GM12872 (cell line): ENCODE results near the gene PPP2R2C.
A peak's percentile ranks its signal among the peaks of the same experiment; 100 is the strongest.

ENCODE experiments used
- CTCF ChIP-seq: IDR thresholded peaks from 3 replicates; pipeline ENCODE4 v1.5.1; 2011; ENCODE audit warnings: low read depth, mild to moderate bottlenecking, low read length, moderate library complexity; ENCODE audit not compliant: insufficient read depth

PPP2R2C gene

GRCh38 chr4:6329478-6330383 is 142.7 kb downstream of the PPP2R2C start:
- TF ChIP-seq CTCF, result no peak

GRCh38 chr4:6328526-6328925 is 143.9 kb downstream of the PPP2R2C start:
- TF ChIP-seq CTCF, result no peak

- TF ChIP-seq CTCF, result peak; percentile 92
These were observed 145.0 kb downstream of the PPP2R2C start for GRCh38 chr4:6327220-6327917.

- no peak for TF ChIP-seq CTCF
These were observed 145.9 kb downstream of the PPP2R2C start for GRCh38 chr4:6326312-6327060.

GRCh38 chr4:6325788-6326290 is 146.6 kb downstream of the PPP2R2C start:
- no peak for TF ChIP-seq CTCF

- TF ChIP-seq CTCF, result no peak
These were observed 147.2 kb downstream of the PPP2R2C start for GRCh38 chr4:6324999-6325787.
